ENCODE measurements around the gene CHD6. TPM values are rescaled to one million over a fixed set of nuclear protein-coding genes. Genes with fewer than 3 reads are reported as not detected.

CHD6 gene
- total RNA-seq, 1 donor from 2014 or later = 114 TPM

GRCh38 chr20:41587523-41587922 is 30.7 kb downstream of the CHD6 start:
- peaks cover 46% of the 10 kb centered on the region for H3K9me3 Mint-ChIP-seq (ENCODE audit: low read depth)
- no peak for TF ChIP-seq CTCF (IDR thresholded peaks at IDR 0.05; ENCODE audit: unreplicated experiment)
- no peak overlapping the region for H3K4me3 Mint-ChIP-seq (ENCODE audit: low read depth)
- no peaks in the 10 kb centered on the region for H3K27me3 Mint-ChIP-seq
- no peak for DNase-seq (ENCODE audit: low spot score, unreplicated experiment)
- peaks cover 2% of the 10 kb centered on the region for H3K4me1 Mint-ChIP-seq (ENCODE audit: low read depth)
- H3K27ac Mint-ChIP-seq = no peak overlapping the region
- peaks cover 55% of the 10 kb centered on the region for H3K36me3 Mint-ChIP-seq (ENCODE audit: insufficient read depth)

GRCh38 chr20:41586772-41587171 is 31.4 kb downstream of the CHD6 start:
- Mint-ChIP-seq H3K4me1 (ENCODE audit: low read depth) (peaks cover 3% of the 10 kb centered on the region), H3K27me3 (no peaks in the 10 kb centered on the region), H3K9me3 (ENCODE audit: low read depth) (peaks cover 49% of the 10 kb centered on the region), H3K4me3 (ENCODE audit: low read depth) (no peak overlapping the region), H3K27ac (no peak overlapping the region), H3K36me3 (ENCODE audit: insufficient read depth) (peaks cover 56% of the 10 kb centered on the region)
- TF ChIP-seq CTCF (IDR thresholded peaks at IDR 0.05; ENCODE audit: unreplicated experiment) = no peak
- no peak for DNase-seq (ENCODE audit: low spot score, unreplicated experiment)

- H3K9me3 Mint-ChIP-seq (ENCODE audit: low read depth) = peaks cover 25% of the 10 kb centered on the region
- peaks cover 18% of the 10 kb centered on the region for H3K36me3 Mint-ChIP-seq (ENCODE audit: insufficient read depth)
- H3K4me1 Mint-ChIP-seq (ENCODE audit: low read depth) = peaks cover 31% of the 10 kb centered on the region
- H3K27me3 Mint-ChIP-seq = no peaks in the 10 kb centered on the region
- no peak overlapping the region for H3K4me3 Mint-ChIP-seq (ENCODE audit: low read depth)
- H3K27ac Mint-ChIP-seq = peak overlapping the region; percentile 40
- DNase-seq (ENCODE audit: low spot score, unreplicated experiment) = no peak
- TF ChIP-seq CTCF (IDR thresholded peaks at IDR 0.05; ENCODE audit: unreplicated experiment) = no peak
These were observed 37.8 kb downstream of the CHD6 start for GRCh38 chr20:41580350-41580749.

GRCh38 chr20:41577129-41578009 is 40.8 kb downstream of the CHD6 start:
- Mint-ChIP-seq H3K4me1 (ENCODE audit: low read depth) (peaks cover 35% of the 10 kb centered on the region), H3K4me3 (ENCODE audit: low read depth) (peak overlapping the region; percentile 7), H3K9me3 (ENCODE audit: low read depth) (peaks cover 18% of the 10 kb centered on the region), H3K36me3 (ENCODE audit: insufficient read depth) (peaks cover 8% of the 10 kb centered on the region), H3K27ac (peak overlapping the region; percentile 71), H3K27me3 (no peaks in the 10 kb centered on the region)
- no peak for TF ChIP-seq CTCF (IDR thresholded peaks at IDR 0.05; ENCODE audit: unreplicated experiment)
- DNase-seq (ENCODE audit: low spot score, unreplicated experiment) = no peak

- no peak overlapping the region for H3K4me3 Mint-ChIP-seq (ENCODE audit: low read depth)
- no peak for DNase-seq (ENCODE audit: low spot score, unreplicated experiment)
- peaks cover 48% of the 10 kb centered on the region for H3K4me1 Mint-ChIP-seq (ENCODE audit: low read depth)
- H3K36me3 Mint-ChIP-seq (ENCODE audit: insufficient read depth) = peaks cover 7% of the 10 kb centered on the region
- H3K27me3 Mint-ChIP-seq = no peaks in the 10 kb centered on the region
- peaks cover 17% of the 10 kb centered on the region for H3K9me3 Mint-ChIP-seq (ENCODE audit: low read depth)
- no peak for TF ChIP-seq CTCF (IDR thresholded peaks at IDR 0.05; ENCODE audit: unreplicated experiment)
- peak overlapping the region; percentile 52 for H3K27ac Mint-ChIP-seq
These were observed 42.8 kb downstream of the CHD6 start for GRCh38 chr20:41575412-41575811.
